Thyroid gland (tissue), 4 donors: ENCODE results near the gene ARHGAP28. TPM values are rescaled to one million over a fixed set of nuclear protein-coding genes. Genes with fewer than 3 reads are reported as not detected.
"Not testable (repeated sequence)": the region's sequence is repeated elsewhere in the genome, so short reads cannot be mapped to it uniquely, and the experiment has no call there.

Source experiments
- DNase-seq, 2 donors: peaks; one replicate each; pipeline ENCODE4 v3.0.0-alpha.2; 2019
- H3K27ac ChIP-seq, 3 donors: fragments of 200-600 bp; sonication (generic); 1 replicate in 2 of 3; 2 replicates in 1 of 3; pipeline ENCODE4 v1.5.1; 2016 to 2019; ENCODE audit warnings: mild to moderate bottlenecking in 1 of 3, moderate library complexity in 1 of 3
- H3K27me3 ChIP-seq: fragments of 200-600 bp; sonication (generic); one replicate; pipeline ENCODE4 v1.5.1; 2019
- H3K36me3 ChIP-seq, 2 donors: fragments of 200-600 bp; sonication (generic); one replicate each; pipeline ENCODE4 v1.5.1; 2016 to 2019
- H3K4me1 ChIP-seq, 2 donors: fragments of 200-600 bp; sonication (generic); one replicate each; pipeline ENCODE4 v1.5.1; 2017 to 2019
- H3K4me3 ChIP-seq, 3 donors: fragments of 200-600 bp; sonication (generic); replicated peaks in 1 of 3; 1 replicate in 2 of 3; 2 replicates in 1 of 3; pipeline ENCODE4 v1.5.1; 2016; ENCODE audit warnings: mild to moderate bottlenecking in 1 of 3
- H3K9me3 ChIP-seq: fragments of 200-600 bp; sonication (generic); one replicate; pipeline ENCODE4 v1.5.1; 2017
- POLR2A ChIP-seq, 2 donors: fragments of 450-650 bp; IDR thresholded peaks; one replicate each; pipeline ENCODE4 v1.6.1; 2017; ENCODE audit warnings: antibody characterized with exemption in 2 of 2, mild to moderate bottlenecking in 2 of 2, moderate library complexity in 1 of 2
- WGBS, 2 donors: methylation state at CpG; one replicate each; pipeline ENCODE4 v1.1.5; 2017; 5-methylcytosine and 5-hydroxymethylcytosine counted together
- intact Hi-C: fragments of 100-400 bp; cut with DNase I; formaldehyde crosslinking; loops from one replicate; pipeline ENCODE4 v1.15.1; 2023
- total RNA-seq, 4 donors: library from RNA; depleted of rRNA; stranded (reverse); fragments of >200 nt; gene quantifications; one replicate each; pipeline ENCODE4 v1.2.3, GENCODE V29; 2016
- TF ChIP-seq, protein P1 (sequence below), 6 experiments: fragments of 200-600 bp in 3 of 6; fragments of 450-650 bp in 3 of 6; sonication (generic) in 3 of 6; IDR thresholded peaks; one replicate each; pipeline ENCODE4 v1.5.1; 2016 to 2019; ENCODE audit warnings: antibody characterized with exemption in 6 of 6, mild to moderate bottlenecking in 2 of 6, inconsistent platforms in 1 of 6, moderate library complexity in 1 of 6

Gene ARHGAP28
- total RNA-seq, 4 donors from 2014 or later = 2.8 to 26.5 (median 9.1) TPM

DNA sequence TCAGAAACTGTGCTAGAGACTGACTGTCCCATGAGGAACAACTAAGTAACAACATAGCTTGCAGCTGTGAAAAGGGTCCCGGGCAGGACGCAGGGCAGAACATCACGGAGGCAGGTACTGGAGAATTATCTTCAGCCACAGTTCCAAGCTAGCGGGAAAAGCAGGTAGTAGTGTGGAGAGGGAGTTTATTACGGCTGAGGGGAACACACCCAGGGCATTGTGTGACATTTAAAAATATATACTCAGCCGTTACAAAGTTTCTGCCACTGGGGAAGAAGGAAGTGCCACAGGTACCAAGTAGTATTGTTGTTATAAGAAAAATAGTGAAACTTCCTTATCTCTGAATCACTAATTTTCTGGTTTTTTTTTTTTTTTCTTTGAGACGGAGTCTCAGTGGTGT, 208.5 kb downstream of the ARHGAP28 start:
- WGBS, 2 donors = 62 to 65% methylated on average over 7 of the region's 7 CpGs
- intact Hi-C loops = no loop called here
- DNase-seq = no peak

DNA sequence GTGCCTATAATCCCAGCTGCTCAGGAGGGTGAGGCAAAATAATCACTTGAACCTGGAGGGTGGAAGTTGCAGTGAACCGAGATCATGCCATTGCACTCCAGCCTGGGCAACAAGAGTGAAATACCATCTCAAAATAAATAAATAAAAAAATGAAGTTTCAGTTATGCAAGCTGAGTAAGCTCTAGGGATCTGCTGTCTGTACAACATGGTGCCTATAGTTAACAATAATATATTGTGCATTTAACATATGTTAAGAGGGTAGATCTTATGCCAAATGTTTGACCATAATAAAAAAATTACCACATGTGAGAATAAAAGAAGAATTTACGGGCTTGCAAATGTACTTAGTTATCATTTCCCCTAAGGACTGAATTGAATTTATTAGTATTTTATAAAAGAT, 208.9 kb downstream of the ARHGAP28 start:
- H3K4me3 ChIP-seq, DNase-seq, H3K27ac ChIP-seq, H3K36me3 ChIP-seq, H3K9me3 ChIP-seq, H3K27me3 ChIP-seq, intact Hi-C loops, H3K4me1 ChIP-seq: not testable (repeated sequence)
- 60 to 64% methylated on average over 2 of the region's 2 CpGs for WGBS, 2 donors

More for the DNA sequence above, 208.5 kb downstream of the ARHGAP28 start:
- peaks cover 0 to 2% of the 10 kb centered on the region in 2 donors for H3K36me3 ChIP-seq
- H3K9me3 ChIP-seq = no peaks in the 10 kb centered on the region
- no peak for TF ChIP-seq POLR2A (IDR thresholded peaks at IDR 0.05)
- TF ChIP-seq, protein P1, sequence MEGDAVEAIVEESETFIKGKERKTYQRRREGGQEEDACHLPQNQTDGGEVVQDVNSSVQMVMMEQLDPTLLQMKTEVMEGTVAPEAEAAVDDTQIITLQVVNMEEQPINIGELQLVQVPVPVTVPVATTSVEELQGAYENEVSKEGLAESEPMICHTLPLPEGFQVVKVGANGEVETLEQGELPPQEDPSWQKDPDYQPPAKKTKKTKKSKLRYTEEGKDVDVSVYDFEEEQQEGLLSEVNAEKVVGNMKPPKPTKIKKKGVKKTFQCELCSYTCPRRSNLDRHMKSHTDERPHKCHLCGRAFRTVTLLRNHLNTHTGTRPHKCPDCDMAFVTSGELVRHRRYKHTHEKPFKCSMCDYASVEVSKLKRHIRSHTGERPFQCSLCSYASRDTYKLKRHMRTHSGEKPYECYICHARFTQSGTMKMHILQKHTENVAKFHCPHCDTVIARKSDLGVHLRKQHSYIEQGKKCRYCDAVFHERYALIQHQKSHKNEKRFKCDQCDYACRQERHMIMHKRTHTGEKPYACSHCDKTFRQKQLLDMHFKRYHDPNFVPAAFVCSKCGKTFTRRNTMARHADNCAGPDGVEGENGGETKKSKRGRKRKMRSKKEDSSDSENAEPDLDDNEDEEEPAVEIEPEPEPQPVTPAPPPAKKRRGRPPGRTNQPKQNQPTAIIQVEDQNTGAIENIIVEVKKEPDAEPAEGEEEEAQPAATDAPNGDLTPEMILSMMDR (IDR thresholded peaks at IDR 0.05) = no peak
- H3K4me1 ChIP-seq = no peaks in the 10 kb centered on the region
- no peaks in the 10 kb centered on the region for H3K27me3 ChIP-seq
- H3K4me3 ChIP-seq = no peak overlapping the region
- H3K27ac ChIP-seq = no peak overlapping the region

DNA sequence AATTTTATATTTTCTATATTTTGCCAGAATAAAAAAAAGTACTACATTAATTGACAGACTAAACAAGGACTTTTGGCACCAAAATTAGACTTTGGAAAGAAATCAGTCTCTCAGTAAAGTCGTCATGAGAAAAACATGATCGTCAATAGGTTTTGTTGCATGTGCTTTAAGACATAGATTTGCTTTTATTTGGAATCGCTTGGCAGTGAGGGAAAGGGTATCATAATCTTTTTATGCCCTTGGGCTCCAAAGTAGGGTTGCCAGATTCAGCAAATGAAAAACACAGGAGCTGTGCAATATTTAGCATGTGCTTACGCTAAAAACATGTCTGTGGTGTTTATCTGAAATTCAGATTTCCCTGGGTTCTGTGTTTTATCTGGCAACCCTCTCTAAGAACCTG, 210.5 kb downstream of the ARHGAP28 start:
- 68 to 86% methylated on average over 4 of the region's 4 CpGs for WGBS, 2 donors
- Histone ChIP-seq H3K9me3 (no peaks in the 10 kb centered on the region), H3K27ac (no peak overlapping the region), H3K36me3 (peaks cover 0 to 3% of the 10 kb centered on the region in 2 donors), H3K27me3 (no peaks in the 10 kb centered on the region), H3K4me1 (no peaks in the 10 kb centered on the region), H3K4me3 (no peak overlapping the region)
- intact Hi-C loops = no loop called here
- no peak for DNase-seq
- TF ChIP-seq POLR2A (IDR thresholded peaks at IDR 0.05) = no peak
- TF ChIP-seq, protein P1 (IDR thresholded peaks at IDR 0.05) = no peak

DNA sequence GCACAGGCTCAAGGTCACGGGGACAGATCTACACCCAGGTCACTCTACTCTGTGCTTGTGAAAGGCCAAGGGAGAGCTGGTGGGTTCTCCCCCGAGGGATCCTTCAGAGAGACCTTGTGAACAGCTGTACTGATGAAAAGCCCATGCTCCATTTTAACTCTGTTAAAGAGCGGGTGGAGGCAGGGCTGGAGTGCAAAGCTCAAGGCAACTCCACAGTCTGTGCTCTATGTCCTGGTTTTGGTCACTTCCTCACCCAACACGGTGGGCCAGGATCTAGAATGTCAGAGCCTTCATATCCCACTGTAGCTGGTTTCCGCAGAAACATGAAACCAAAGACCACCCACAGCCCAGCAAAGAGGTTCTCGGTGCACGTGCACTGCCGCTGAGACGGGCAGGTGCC, 210.9 kb downstream of the ARHGAP28 start:
- intact Hi-C loops = no loop called here
- WGBS, 2 donors = 79 to 80% methylated on average over 8 to 9 of the region's 9 CpGs

DNA sequence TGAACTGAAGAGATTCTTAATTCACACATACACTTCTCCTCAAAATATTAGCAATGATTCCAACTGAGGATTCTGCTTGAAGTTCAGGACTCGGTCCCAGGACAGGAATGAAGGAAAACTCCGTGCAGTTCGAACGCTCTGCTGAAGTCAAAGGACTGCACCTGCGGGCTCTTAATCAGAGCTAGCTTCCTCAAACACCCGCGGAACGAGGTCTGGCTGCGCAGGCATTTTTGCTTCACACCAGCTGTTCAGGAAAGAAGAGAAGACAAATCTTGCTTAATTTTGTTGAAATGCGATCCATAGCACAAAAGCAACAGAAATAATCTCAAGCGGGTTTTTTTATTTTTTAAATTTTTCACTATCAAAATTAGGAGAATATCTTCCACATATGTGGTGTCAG, 212.5 kb downstream of the ARHGAP28 start:
- H3K9me3 ChIP-seq = no peaks in the 10 kb centered on the region
- no peak for DNase-seq
- intact Hi-C loops = no loop called here
- H3K4me3 ChIP-seq = no peak overlapping the region
- no peak overlapping the region for H3K27ac ChIP-seq
- H3K4me1 ChIP-seq = no peaks in the 10 kb centered on the region
- peaks cover 0 to 3% of the 10 kb centered on the region in 2 donors for H3K36me3 ChIP-seq
- TF ChIP-seq POLR2A (IDR thresholded peaks at IDR 0.05) = no peak
- TF ChIP-seq, protein P1 (IDR thresholded peaks at IDR 0.05) = no peak
- WGBS, 2 donors = 86 to 88% methylated on average over 11 of the region's 11 CpGs
- no peaks in the 10 kb centered on the region for H3K27me3 ChIP-seq

More for the DNA sequence above, 210.9 kb downstream of the ARHGAP28 start:
- no peaks in the 10 kb centered on the region for H3K27me3 ChIP-seq
- no peak for TF ChIP-seq POLR2A (IDR thresholded peaks at IDR 0.05)
- no peak overlapping the region for H3K4me3 ChIP-seq
- no peak for DNase-seq
- H3K9me3 ChIP-seq = no peaks in the 10 kb centered on the region
- no peaks in the 10 kb centered on the region for H3K4me1 ChIP-seq
- H3K36me3 ChIP-seq = peaks cover 0 to 3% of the 10 kb centered on the region in 2 donors
- H3K27ac ChIP-seq = no peak overlapping the region

DNA sequence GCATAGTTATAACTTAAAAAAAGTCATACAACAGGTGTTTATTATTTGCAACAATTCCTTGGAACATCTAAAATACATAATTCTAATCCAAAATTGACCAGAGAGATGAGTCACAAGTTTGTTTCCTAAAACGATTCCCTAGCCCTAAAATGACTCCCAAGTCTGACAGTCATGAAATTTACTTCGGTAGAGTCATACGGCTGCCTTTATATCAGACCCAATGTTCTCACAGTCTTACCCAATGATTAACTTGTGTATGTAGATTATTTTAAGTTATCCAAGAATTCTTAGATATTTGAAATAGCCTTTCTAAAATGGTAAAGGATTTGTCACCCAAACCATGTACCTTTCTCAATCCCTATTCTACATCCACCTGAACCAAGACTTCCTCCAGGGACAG, 213.2 kb downstream of the ARHGAP28 start:
- WGBS, 2 donors = 91 to 95% methylated on average over 3 of the region's 3 CpGs
- Histone ChIP-seq H3K27ac (no peak overlapping the region), H3K36me3 (peaks cover 0 to 3% of the 10 kb centered on the region in 2 donors), H3K4me1 (no peaks in the 10 kb centered on the region), H3K9me3 (no peaks in the 10 kb centered on the region), H3K27me3 (no peaks in the 10 kb centered on the region), H3K4me3 (no peak overlapping the region)
- TF ChIP-seq, protein P1 (IDR thresholded peaks at IDR 0.05) = no peak
- TF ChIP-seq POLR2A (IDR thresholded peaks at IDR 0.05) = no peak
- intact Hi-C loops = no loop called here
- DNase-seq = no peak
